HepG2 (cell line): ENCODE data around the gene ELSPBP1. TPM values are rescaled to one million over a fixed set of nuclear protein-coding genes. Genes with fewer than 3 reads are reported as not detected.

ENCODE experiments used
- ATAC-seq: fragments of 200-7000 bp; cut with Tn5 transposase; 3 replicates; pipeline ENCODE4 v1.9.1; 2020; ENCODE audit warnings: mild to moderate bottlenecking, moderate library complexity
- BruUV-seq: library from RNA; stranded (reverse); fragments of 400-500 nt; replicated peaks from 2 replicates; lab custom pipeline; 2021; lab: Mats Ljungman, UMichigan
- CTCF ChIA-PET: fragments of 300-600 bp; formaldehyde crosslinking; extraction: SDS; loops from one replicate; lab custom pipeline; 2021; ENCODE audit warnings: low total read pairs, inconsistent platforms, low intra/inter-chr PET ratio; lab: Yijun Ruan, JAX
- POLR2A ChIA-PET: fragments of 350-600 bp; sonication (Branson Sonifier 250); formaldehyde crosslinking; loops from one replicate; lab custom pipeline; 2020; ENCODE audit warnings: antibody characterized with exemption, inconsistent platforms; lab: Yijun Ruan, JAX
- DNase-seq: peaks from one replicate; pipeline ENCODE4 v3.0.0-alpha.2; 2015; ENCODE audit warnings: low spot score
- FAIRE-seq: peaks from 3 replicates; lab custom pipeline; 2011; peaks lifted over from hg19 to GRCh38; lab: Jason Lieb, UNC
- H2AFZ ChIP-seq: one replicate; pipeline ENCODE4 v1.6.1; 2011; ENCODE audit warnings: low read length, inconsistent platforms
- H3K27ac ChIP-seq: fragments of 300-600 bp; 3 replicates; pipeline ENCODE4 v1.8.0; 2011; ENCODE audit warnings: mixed run types, mild to moderate bottlenecking, mixed read lengths, low read length, inconsistent platforms; ENCODE audit not compliant: insufficient read depth; ENCODE audit errors: extremely low read length
- H3K27me3 ChIP-seq, 2 experiments: fragments of 200-600 bp in 1 of 2; 2 replicates in 1 of 2; 3 replicates in 1 of 2; pipeline versions ENCODE4 v1.6.0 to v1.8.0; 2011; ENCODE audit warnings: low read length in 2 of 2, mild to moderate bottlenecking in 2 of 2, moderate library complexity in 2 of 2, inconsistent platforms in 1 of 2; ENCODE audit not compliant: insufficient read depth in 2 of 2, control insufficient read depth in 1 of 2
- H3K36me3 ChIP-seq, 2 experiments: fragments of 200-600 bp in 1 of 2; replicated peaks in 1 of 2; 2 replicates in 1 of 2; 3 replicates in 1 of 2; pipeline versions ENCODE4 v1.5.1 to v1.8.0; 2011; ENCODE audit warnings: low read length in 2 of 2, inconsistent platforms in 1 of 2; ENCODE audit not compliant: insufficient read depth in 2 of 2, control insufficient read depth in 1 of 2
- H3K4me1 ChIP-seq: 2 replicates; pipeline ENCODE4 v1.5.1; 2012; ENCODE audit warnings: low read length, inconsistent platforms; ENCODE audit not compliant: insufficient read depth
- H3K4me2 ChIP-seq: 2 replicates; pipeline ENCODE4 v1.6.0; 2011; ENCODE audit warnings: low read depth, low read length, inconsistent platforms
- H3K4me3 ChIP-seq, 3 experiments: fragments of 200-600 bp in 1 of 3; sonication (generic), shearing (Covaris generic) in 1 of 3; replicated peaks in 1 of 3; 2 replicates each; pipeline ENCODE4 v1.5.1; 2011 to 2016; ENCODE audit warnings: low read length in 3 of 3, inconsistent platforms in 2 of 3, low read depth in 2 of 3, mild to moderate bottlenecking in 2 of 3, control low read depth in 1 of 3, mixed read lengths in 1 of 3; ENCODE audit not compliant: insufficient read depth in 1 of 3
- H3K79me2 ChIP-seq: one replicate; pipeline ENCODE4 v1.6.1; 2011; ENCODE audit warnings: low read length, inconsistent platforms; ENCODE audit not compliant: insufficient read depth
- H3K9ac ChIP-seq: 2 replicates; pipeline ENCODE4 v1.6.0; 2011; ENCODE audit warnings: mild to moderate bottlenecking, low read depth, low read length, inconsistent platforms; ENCODE audit not compliant: insufficient read depth
- H3K9me3 ChIP-seq: 2 replicates; pipeline ENCODE4 v1.5.1; 2012; ENCODE audit warnings: mild to moderate bottlenecking, low read length
- H4K20me1 ChIP-seq: 2 replicates; pipeline ENCODE4 v1.6.0; 2011; ENCODE audit warnings: inconsistent platforms, mild to moderate bottlenecking, low read length, moderate library complexity; ENCODE audit not compliant: insufficient read depth
- HINFP ChIP-seq: sonication (generic); formaldehyde crosslinking; IDR thresholded peaks from 2 replicates; pipeline ENCODE4 v1.4.0; 2020; ENCODE audit warnings: low read depth, mild to moderate bottlenecking, missing genetic modification reagents
- SNRNP70 ChIP-seq: fragments of 200-400 bp; formaldehyde crosslinking; IDR thresholded peaks from 2 replicates; pipeline ENCODE4 v1.6.1; 2017; ENCODE audit warnings: mild to moderate bottlenecking, low read depth, low read length, moderate library complexity
- ZNF503 ChIP-seq: sonication (generic); formaldehyde crosslinking; IDR thresholded peaks from 2 replicates; pipeline ENCODE4 v1.4.0; 2020; ENCODE audit warnings: missing genetic modification reagents
- ZNF556 ChIP-seq: sonication (generic); formaldehyde crosslinking; IDR thresholded peaks from 2 replicates; pipeline ENCODE4 v1.4.0; 2020; ENCODE audit warnings: mild to moderate bottlenecking, missing genetic modification reagents, borderline replicate concordance
- ZNF781 ChIP-seq: sonication (generic); formaldehyde crosslinking; IDR thresholded peaks from 2 replicates; pipeline ENCODE4 v1.5.1; 2020; ENCODE audit warnings: borderline replicate concordance, mild to moderate bottlenecking, missing genetic modification reagents; ENCODE audit errors: not compliant biosample characterization
- WGBS: methylation state at CpG from one replicate; pipeline ENCODE4 v1.1.6; 2017; ENCODE audit warnings: low lambda C conversion rate; 5-methylcytosine and 5-hydroxymethylcytosine counted together
- in situ Hi-C: cut with HindIII; loops from 2 replicates; pipeline ENCODE4 v1.10.0; 2017; ENCODE audit warnings: low pct_unique_long_range_greater_than_20kb; ENCODE audit not compliant: extremely low pct_ligation_motif_present
- intact Hi-C: fragments of 100-400 bp; cut with micrococcal nuclease; formaldehyde crosslinking; loops from one replicate; pipeline ENCODE4 v1.10.0; 2022; ENCODE audit not compliant: unreplicated experiment
- polyA plus RNA-seq, 8 experiments: library from polyadenylated mRNA; depleted of rRNA in 3 of 8; stranded (reverse) in 7 of 8; unstranded in 1 of 8; fragments of >200 nt; fragmentation: Illumina TruSeq in 4 of 8; extraction: Trizol in 4 of 8; gene quantifications; 2 replicates each; pipeline versions ENCODE4 v1.2.1 to v1.2.3, GENCODE V29; 2011 to 2016; ENCODE audit warnings: low read depth in 4 of 8, missing spikeins in 1 of 8, mixed read lengths in 1 of 8; ENCODE audit not compliant: insufficient read depth in 1 of 8
- total RNA-seq, 5 experiments: library from RNA; depleted of rRNA; stranded (reverse); fragments of >200 nt; fragmentation: Illumina TruSeq; extraction: Trizol; gene quantifications; 2 replicates each; pipeline ENCODE4 v1.2.3, GENCODE V29; 2016; ENCODE audit warnings: low read depth in 1 of 5

The ELSPBP1 gene
- total and polyA plus RNA-seq, 2 of the 13 experiments (the other 11 are each of a cell fraction or from before 2014, with no cell fraction given), result not detected

GRCh38 chr19:47992070-47992469 lies 2.4 kb upstream of the ELSPBP1 start, which contains the start of gene BSPH1:
Gene BSPH1, minus strand, starts transcription at chr19:47992170. Its CDS starts 89 bp downstream, at chr19:47992081.
- H3K4me2 ChIP-seq, result no peak within 1 kb of the TSS
- ChIA-PET CTCF (no interaction called here), POLR2A (no interaction called here)
- WGBS, result 2% methylated on average over 2 of the region's 2 CpGs
- no peak within 1 kb of the TSS for H3K4me3 ChIP-seq
- TF ChIP-seq ZNF503 (CRISPR knock-in tag), result no peak
- no peak for TF ChIP-seq SNRNP70
- TF ChIP-seq HINFP (CRISPR knock-in tag), result no peak
- TF ChIP-seq ZNF556, result no peak
- no peak for TF ChIP-seq ZNF781 (CRISPR knock-in tag)
- intact Hi-C loops (no loop called here), in situ Hi-C loops (no loop called here)
- ATAC-seq (no peak), FAIRE-seq (no peak), DNase-seq (no peak)
- no peaks in the 10 kb centered on the region for H3K9me3 ChIP-seq
- peaks cover 1 to 11% of the 10 kb centered on the region in 2 experiments; a peak in 3 of 5 replicates for H3K27me3 ChIP-seq
- H3K4me1 ChIP-seq, result no peaks in the 10 kb centered on the region
- H3K27ac ChIP-seq, result no peak within 1 kb of the TSS
- H3K9ac ChIP-seq, result no peak within 1 kb of the TSS
- no TSS peak for BruUV-seq
- H2AFZ ChIP-seq, result no peak within 1 kb of the TSS
- no peaks in the 10 kb centered on the region for H4K20me1 ChIP-seq
- no peaks in the 10 kb centered on the region for H3K79me2 ChIP-seq
- H3K36me3 ChIP-seq, result no peaks in the 10 kb centered on the region
